GM18907 (cell line): ENCODE results near the gene FKBP9.

ENCODE experiments used
- ATAC-seq: cut with Tn5 transposase; IDR thresholded peaks from one replicate; pipeline ENCODE4 v1.9.1; 2021; ENCODE audit warnings: mild to moderate bottlenecking, moderate library complexity; ENCODE audit not compliant: unreplicated experiment

Gene FKBP9

DNA sequence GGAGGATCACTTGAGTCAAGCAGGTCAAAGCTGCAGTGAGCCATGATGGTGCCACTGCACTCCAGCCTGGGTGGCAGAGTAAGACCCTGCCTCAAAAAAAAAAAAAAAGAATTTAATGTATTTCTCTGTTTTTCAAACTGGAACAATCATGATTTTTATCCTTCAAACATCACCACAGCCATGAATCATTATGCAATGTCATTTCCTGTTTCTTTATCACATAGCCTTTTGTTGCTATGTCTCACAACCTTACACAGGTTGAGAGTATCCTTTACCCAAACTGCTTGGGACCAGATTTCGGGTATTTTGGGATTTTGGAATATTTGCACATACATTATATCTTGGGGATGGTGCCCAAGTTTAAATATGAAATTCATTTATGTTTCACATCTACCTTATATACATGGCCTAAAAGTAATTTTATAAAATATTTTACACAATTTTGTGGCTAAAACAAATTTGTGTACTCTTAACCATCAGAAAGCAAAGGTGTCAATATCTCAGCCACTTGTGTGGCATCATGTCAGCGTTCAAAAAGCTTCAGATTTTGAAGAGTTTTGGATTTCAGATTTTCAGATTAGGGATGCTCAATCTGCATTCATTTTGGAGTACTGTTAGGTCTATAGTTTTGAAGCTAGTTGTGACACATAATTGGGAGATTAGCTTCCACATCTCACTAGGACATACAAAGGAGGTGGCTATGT, 97.2 kb downstream of the FKBP9 start:
- ATAC-seq = peak; percentile 35

DNA sequence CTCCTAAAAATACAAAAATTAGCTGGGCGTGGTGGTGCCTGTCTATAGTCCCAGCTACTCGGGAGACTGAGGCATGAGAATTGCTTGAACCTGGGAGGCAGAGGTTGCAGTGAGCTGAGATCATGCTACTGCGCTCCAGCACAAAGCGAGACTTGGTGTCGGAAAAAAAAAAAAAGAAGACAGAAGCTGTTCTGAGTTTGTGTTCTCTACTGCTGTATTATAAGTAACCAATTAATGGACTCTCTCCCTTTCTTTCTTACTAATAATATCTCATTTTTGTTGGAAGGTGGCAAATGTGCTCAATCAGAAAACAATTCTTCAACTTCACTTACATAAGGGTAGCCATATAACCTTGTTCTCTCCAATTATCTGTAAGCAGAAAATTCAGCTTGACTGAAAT, 97.9 kb downstream of the FKBP9 start:
- no peak for ATAC-seq
